ENCODE data around the gene DIO1.
A peak's percentile ranks its signal among the peaks of the same experiment; 100 is the strongest.

The DIO1 gene

DNA sequence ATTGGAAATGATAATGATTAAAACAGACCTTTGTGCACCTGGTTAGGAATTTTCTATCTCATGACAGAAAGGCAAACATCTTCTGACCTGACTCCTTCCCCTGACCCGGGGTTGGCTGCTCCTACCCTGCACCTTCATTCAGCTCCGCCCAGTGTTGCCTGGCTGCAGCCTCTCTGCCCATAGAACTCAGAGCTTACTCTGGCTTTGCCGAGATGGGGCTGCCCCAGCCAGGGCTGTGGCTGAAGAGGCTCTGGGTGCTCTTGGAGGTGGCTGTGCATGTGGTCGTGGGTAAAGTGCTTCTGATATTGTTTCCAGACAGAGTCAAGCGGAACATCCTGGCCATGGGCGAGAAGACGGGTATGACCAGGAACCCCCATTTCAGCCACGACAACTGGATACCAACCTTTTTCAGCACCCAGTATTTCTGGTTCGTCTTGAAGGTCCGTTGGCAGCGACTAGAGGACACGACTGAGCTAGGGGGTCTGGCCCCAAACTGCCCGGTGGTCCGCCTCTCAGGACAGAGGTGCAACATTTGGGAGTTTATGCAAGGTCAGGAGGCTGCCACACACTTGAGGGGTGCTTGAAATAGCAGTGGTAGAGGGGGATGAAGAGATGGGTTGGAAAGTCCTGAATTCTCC is at the start of gene DIO1:
Gene DIO1 (plus strand): TSS at position 189 of the 638 bp plus-strand sequence. CDS start 24 bp downstream, at position 213.
- no peak within 1 kb of the TSS for H3K4me3 ChIP-seq (ENCODE audit: low read depth, low read length)
- TF ChIP-seq, protein P1, sequence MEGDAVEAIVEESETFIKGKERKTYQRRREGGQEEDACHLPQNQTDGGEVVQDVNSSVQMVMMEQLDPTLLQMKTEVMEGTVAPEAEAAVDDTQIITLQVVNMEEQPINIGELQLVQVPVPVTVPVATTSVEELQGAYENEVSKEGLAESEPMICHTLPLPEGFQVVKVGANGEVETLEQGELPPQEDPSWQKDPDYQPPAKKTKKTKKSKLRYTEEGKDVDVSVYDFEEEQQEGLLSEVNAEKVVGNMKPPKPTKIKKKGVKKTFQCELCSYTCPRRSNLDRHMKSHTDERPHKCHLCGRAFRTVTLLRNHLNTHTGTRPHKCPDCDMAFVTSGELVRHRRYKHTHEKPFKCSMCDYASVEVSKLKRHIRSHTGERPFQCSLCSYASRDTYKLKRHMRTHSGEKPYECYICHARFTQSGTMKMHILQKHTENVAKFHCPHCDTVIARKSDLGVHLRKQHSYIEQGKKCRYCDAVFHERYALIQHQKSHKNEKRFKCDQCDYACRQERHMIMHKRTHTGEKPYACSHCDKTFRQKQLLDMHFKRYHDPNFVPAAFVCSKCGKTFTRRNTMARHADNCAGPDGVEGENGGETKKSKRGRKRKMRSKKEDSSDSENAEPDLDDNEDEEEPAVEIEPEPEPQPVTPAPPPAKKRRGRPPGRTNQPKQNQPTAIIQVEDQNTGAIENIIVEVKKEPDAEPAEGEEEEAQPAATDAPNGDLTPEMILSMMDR (IDR thresholded peaks at IDR 0.05; ENCODE audit: control insufficient read depth, extremely low read depth, insufficient read depth) = no peak
- no peak for DNase-seq (ENCODE audit: low read depth)

DNA sequence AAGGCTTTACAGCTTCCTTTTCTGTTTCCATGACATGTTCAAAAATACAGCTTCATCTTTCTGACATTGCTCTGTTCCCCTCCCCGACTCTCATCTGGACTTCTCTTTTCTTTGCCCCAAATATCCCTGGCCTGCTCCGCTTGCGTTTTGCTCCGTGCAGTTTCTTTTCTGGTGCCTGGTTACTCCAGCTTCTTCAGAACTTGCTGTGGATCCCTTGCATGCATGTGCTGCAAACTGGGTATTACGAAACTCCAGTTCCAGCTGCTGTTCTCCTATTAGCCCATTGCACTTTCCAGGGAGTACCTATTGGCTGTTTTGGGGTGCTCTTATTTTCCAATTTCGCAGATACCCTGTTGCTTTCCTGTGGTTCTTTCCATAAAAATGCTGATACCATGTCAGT is 46.0 kb upstream of the DIO1 start:
- no peak for DNase-seq (ENCODE audit: low read depth)
- no peak overlapping the region for H3K4me3 ChIP-seq (ENCODE audit: low read depth, low read length)
- TF ChIP-seq, protein P1 (IDR thresholded peaks at IDR 0.05; ENCODE audit: control insufficient read depth, extremely low read depth, insufficient read depth) = no peak

DNA sequence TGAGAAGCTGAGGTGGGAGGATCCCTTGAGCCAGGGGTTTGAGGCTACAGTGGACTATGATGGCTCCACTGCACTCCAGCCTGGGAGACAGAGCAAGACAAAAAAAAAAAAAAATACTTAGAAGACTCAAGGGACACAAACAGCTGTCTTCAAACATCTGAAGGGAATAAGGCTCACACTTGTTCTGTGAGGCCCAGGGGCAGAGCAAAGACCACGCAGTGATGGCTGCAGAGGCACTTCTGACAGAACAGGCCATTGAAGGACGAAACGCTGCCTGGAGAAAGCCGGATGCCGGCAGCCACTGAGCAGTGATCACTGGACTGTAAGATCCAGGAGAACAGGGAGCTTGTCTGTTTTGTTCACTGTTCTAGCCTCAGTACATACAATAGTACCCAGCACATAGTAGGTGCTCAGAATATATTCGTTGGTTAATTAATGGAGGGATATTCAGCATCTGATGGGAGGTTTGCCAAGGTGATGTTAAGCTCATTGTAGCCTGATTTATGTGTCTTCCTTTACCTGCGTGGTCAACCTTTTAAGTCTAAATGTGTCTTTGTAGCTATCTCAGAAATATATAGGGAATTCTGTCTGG is 43.8 kb upstream of the DIO1 start:
- TF ChIP-seq, protein P1 (IDR thresholded peaks at IDR 0.05; ENCODE audit: control insufficient read depth, extremely low read depth, insufficient read depth) = no peak

GRCh38 chr1:53851571-53852285 is 42.3 kb upstream of the DIO1 start:
- TF ChIP-seq, protein P1 (IDR thresholded peaks at IDR 0.05; ENCODE audit: control insufficient read depth, extremely low read depth, insufficient read depth) = no peak

More for the DNA sequence above, 43.8 kb upstream of the DIO1 start:
- no peak for DNase-seq (ENCODE audit: low read depth)
- no peak overlapping the region for H3K4me3 ChIP-seq (ENCODE audit: low read depth, low read length)

DNA sequence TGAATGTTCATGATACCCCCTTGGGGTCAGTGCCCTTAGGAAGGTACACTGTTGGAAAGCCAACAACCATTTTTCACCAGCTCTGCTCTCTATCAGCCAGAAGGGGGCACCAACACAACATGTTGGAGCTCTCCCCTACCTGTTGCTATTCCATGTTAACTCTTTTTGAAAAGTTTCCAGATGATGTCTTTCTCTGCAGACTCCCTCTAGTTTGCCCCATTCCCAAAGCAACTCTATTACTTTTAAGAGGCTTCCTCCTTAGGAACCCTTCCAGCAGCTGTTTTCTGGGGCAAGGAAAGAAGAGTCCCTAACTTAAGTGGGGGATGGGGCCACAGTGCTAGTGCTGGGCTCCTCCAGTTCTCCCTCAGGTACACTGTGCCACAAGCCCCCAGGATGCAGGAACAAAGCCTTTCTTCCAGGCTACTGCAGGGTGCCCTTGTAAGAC is 33.0 kb upstream of the DIO1 start:
- H3K4me3 ChIP-seq (ENCODE audit: low read depth, low read length) = no peak overlapping the region
- TF ChIP-seq, protein P1 (IDR thresholded peaks at IDR 0.05; ENCODE audit: control insufficient read depth, extremely low read depth, insufficient read depth) = peak; percentile 89
- peak; percentile 59 for DNase-seq (ENCODE audit: low read depth)

More at GRCh38 chr1:53851571-53852285, 42.3 kb upstream of the DIO1 start:
- H3K4me3 ChIP-seq (ENCODE audit: low read depth, low read length) = no peak overlapping the region
- no peak for DNase-seq (ENCODE audit: low read depth)

GRCh38 chr1:53862507-53862906 is 31.5 kb upstream of the DIO1 start:
- DNase-seq (ENCODE audit: low read depth) = no peak
- H3K4me3 ChIP-seq (ENCODE audit: low read depth, low read length) = no peak overlapping the region
- TF ChIP-seq, protein P1 (IDR thresholded peaks at IDR 0.05; ENCODE audit: control insufficient read depth, extremely low read depth, insufficient read depth) = no peak

All from LNCaP clone FGC (cell line).